Measurements from ENCODE around the gene TAMALIN. TPM values are rescaled to one million over a fixed set of nuclear protein-coding genes. Genes with fewer than 3 reads are reported as not detected.

The TAMALIN gene
- total RNA-seq, 1 donor from 2014 or later = 11.1 TPM

DNA sequence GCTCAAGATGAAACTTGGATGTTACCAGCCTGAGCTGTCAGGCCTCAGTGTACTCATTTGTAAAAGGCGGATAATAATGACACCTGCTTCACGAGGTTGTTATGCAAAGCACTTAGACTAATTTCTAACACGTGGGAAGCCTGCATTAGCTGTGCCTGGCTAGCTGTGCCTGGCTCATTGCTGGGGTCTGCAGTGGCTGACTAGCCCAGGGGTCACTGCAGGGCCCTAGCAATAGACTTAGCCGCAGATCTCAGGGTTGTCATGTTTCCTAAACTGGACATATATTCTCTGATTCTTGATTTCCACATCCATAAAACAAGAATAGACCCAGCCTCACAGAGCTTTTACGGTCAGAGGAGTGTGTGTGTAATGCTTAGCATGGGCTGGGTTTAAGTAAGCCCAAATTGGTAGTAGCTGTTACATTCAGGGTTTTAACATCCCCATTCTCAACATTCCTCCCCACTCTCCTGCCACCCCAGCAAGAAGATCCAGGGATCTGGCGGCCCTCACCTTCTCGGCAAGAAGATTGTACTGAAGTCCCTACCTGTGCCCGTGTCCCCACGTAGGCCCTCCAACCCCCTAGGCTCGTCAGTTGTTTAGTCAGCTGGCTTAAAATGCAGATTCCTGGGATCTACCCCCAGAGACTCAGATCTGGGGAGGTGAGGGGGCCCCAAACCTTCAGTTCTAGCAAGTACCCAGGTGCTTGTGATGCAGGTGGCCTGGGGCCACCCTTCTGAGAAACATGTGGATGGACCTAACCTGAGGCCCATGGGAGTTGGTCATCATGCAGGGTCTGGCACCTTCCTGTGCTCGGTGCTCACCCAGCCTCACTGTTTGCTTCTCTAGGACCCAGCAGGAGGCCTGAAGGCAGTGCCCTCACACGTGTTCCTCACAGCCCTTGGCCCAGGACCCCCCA, 53.1 kb downstream of the TAMALIN start:
- Mint-ChIP-seq H3K4me1 (ENCODE audit: low read depth) (no peaks in the 10 kb centered on the region), H3K4me3 (ENCODE audit: unreplicated experiment) (no peak overlapping the region), H3K9me3 (ENCODE audit: low read depth) (no peaks in the 10 kb centered on the region), H3K27ac (ENCODE audit: unreplicated experiment) (no peak overlapping the region), H3K36me3 (ENCODE audit: low read depth) (peaks cover 3% of the 10 kb centered on the region), H3K27me3 (ENCODE audit: low read depth) (no peaks in the 10 kb centered on the region)
- DNase-seq (ENCODE audit: low spot score) = no peak
- TF ChIP-seq CTCF (IDR thresholded peaks at IDR 0.05) = no peak

DNA sequence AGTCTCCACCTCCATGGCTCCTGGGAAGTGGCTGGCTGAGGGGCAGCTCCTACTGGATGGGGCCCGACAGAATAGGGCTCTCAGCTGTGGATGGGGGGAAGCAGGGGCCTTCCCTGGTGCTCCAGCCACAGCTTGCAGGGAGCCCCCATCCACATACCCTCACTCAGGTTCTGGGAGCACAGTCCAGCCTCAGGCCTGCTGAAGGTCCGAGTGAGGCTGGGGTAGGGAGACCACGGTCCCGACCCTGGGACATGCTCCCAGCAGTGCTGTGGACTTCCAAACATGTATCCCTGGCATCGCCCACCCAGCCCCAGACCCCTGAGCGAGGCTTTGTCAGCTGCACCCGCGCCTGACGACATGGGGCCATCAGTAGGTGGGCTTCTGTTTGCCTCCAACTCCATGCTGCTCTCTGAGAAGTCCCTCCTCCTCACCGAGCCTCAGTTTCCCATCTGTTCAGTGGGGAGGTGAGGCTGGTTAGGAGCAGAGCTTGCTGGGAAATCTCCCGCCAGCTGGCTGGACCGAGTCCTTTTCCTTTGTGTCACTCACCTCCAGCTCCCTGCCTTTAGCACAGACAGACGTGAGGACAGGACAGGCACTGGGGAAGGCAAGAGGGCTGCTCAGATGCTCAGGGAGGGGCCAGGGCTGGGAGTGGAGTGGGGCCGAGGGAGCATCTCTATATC, 53.9 kb downstream of the TAMALIN start:
- no peak overlapping the region for H3K27ac Mint-ChIP-seq (ENCODE audit: unreplicated experiment)
- H3K27me3 Mint-ChIP-seq (ENCODE audit: low read depth) = no peaks in the 10 kb centered on the region
- H3K9me3 Mint-ChIP-seq (ENCODE audit: low read depth) = no peaks in the 10 kb centered on the region
- DNase-seq (ENCODE audit: low spot score) = no peak
- H3K36me3 Mint-ChIP-seq (ENCODE audit: low read depth) = peaks cover 3% of the 10 kb centered on the region
- H3K4me1 Mint-ChIP-seq (ENCODE audit: low read depth) = no peaks in the 10 kb centered on the region
- TF ChIP-seq CTCF (IDR thresholded peaks at IDR 0.05) = no peak
- H3K4me3 Mint-ChIP-seq (ENCODE audit: unreplicated experiment) = no peak overlapping the region

DNA sequence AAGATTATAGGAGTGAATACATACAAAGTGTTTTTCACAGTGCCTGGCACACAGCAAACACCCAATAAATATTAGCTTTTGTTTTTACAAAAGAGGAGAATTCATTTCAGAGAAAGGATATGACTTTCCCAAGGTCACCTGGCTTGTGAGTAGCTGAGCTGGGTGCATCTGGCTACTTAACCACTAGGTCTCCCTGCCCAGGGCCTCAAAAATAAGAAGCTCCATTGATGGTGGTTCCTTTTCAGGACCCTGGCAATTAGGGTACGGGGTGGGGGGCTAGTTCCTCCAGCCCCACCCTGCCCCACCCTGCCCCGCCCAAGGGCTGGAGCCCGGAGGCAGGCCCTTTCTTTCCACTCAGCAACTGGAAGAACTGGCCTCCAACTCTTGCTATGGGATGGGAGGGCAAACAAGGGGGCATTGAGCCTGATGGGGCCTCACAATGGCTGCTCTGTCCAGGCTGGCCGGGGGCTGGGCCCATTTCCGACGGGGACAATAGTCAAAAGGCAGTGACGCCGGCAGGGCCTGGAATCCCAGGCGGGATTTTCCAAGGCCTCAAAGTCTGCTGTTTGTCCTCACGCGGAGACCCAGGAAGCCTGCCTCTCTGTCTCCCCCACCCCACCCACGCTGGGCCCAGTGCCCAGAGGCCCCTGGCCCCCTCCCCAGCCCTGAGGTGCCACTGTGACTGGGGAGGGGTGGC, 54.9 kb downstream of the TAMALIN start:
- Mint-ChIP-seq H3K36me3 (ENCODE audit: low read depth) (peaks cover under 1% of the 10 kb centered on the region), H3K27ac (ENCODE audit: unreplicated experiment) (no peak overlapping the region), H3K4me1 (ENCODE audit: low read depth) (no peaks in the 10 kb centered on the region), H3K4me3 (ENCODE audit: unreplicated experiment) (no peak overlapping the region), H3K27me3 (ENCODE audit: low read depth) (peaks cover 2% of the 10 kb centered on the region), H3K9me3 (ENCODE audit: low read depth) (no peaks in the 10 kb centered on the region)
- DNase-seq (ENCODE audit: low spot score) = no peak
- TF ChIP-seq CTCF (IDR thresholded peaks at IDR 0.05) = no peak

DNA sequence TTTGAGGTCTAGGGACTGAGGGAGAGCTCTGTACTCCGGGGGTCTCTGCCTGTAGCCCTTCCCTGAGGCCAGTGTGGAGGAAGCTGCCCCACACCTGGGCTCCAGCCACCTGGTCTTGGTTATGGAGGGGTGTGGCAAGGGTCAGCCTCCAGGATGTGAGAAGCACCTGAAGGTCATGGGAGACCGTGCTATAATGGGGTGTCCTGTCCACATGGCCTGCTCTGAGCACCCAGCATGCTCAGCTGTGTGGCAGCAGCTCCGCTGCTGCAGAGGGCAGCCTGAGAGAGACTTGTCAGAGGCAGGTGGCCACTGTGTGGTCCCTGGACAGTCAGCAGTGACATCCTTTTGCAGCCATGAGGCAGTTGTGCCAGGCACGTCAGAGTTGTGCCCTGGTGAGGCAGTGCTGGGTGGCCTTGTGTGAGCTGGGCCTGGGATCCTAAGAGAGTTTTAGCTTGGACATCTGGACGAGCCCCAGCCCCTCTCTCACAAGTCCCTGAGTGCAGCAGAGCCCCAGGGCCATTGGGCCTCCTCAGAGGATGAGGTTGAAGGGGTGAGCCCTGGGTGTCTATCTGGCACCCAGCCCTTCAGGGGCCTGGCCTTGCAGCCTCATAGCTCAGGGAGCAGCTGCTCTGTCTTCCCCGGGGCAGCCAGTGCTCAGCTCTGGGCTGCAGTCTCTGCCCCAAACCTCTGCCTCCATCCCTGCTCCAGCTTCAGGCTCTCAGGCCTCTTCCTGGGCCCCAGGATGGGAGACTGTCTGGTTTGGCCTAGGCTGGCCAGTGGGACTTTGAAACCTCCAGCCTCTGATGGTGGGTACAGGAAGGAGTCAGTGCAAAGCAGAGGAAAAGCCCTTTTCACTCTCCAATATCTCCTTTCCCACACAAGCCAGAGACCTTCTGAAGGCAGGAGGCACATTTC, 55.7 kb downstream of the TAMALIN start:
- Mint-ChIP-seq H3K4me3 (ENCODE audit: unreplicated experiment) (no peak overlapping the region), H3K9me3 (ENCODE audit: low read depth) (no peaks in the 10 kb centered on the region), H3K4me1 (ENCODE audit: low read depth) (no peaks in the 10 kb centered on the region), H3K36me3 (ENCODE audit: low read depth) (no peaks in the 10 kb centered on the region), H3K27me3 (ENCODE audit: low read depth) (peaks cover 2% of the 10 kb centered on the region), H3K27ac (ENCODE audit: unreplicated experiment) (no peak overlapping the region)
- no peak for TF ChIP-seq CTCF (IDR thresholded peaks at IDR 0.05)
- no peak for DNase-seq (ENCODE audit: low spot score)

Data from chondrocyte (in vitro differentiated cells).